GM21447 (cell line): Measurements from ENCODE around the gene SLC37A2.
A peak's percentile ranks its signal among the peaks of the same experiment; 100 is the strongest.
"Not testable (repeated sequence)": the region's sequence is repeated elsewhere in the genome, so short reads cannot be mapped to it uniquely, and the experiment has no call there.

Source experiments
- ATAC-seq: cut with Tn5 transposase; IDR thresholded peaks from one replicate; pipeline ENCODE4 v1.9.1; 2021; ENCODE audit not compliant: unreplicated experiment

Gene SLC37A2

DNA sequence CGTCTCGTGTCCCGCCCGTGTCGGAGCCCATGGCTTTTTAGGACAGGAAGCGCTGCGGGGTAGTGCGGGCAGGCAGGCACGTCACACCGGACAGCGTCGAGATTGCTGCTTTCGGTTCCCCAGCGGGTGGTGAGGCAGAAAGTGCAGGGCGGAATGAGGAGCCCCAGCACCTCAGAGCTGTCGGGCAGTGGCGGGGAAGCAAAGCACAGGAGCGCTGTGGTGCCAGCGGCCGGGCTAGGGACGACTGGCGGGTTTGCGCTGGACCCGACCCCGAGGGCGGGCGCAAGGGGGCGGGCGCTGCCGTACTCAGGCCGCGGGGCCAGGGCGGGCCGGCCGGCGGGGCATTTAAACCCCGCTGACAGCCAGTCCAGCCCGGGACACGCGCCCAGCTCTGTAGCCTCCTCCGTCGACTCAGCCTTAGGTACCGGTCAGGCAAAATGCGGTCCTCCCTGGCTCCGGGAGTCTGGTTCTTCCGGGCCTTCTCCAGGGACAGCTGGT, at the start of gene SLC37A2:
Gene SLC37A2, plus strand, starts transcription at position 375 of the 498 bp plus-strand sequence. Its CDS starts 63 bp downstream, at position 438.
- peak; percentile 94 for ATAC-seq

DNA sequence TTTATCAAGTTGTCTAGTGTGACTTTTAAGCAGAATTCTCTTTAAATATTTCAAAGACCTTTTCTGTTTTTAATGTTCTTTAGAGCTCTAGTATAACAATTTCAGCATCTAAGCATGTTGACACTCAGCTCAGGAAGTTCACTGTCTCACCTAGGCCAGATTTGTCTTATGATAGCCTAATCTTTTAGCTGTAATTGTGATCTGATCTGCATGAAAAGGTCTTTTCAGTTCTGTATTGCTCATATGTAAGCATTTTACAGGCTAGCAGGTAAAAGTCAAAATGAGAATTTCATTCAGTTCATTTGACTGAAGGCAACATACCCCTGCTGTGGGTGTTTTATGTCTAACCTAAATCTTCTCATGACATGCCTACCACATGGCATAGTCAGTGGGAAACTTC, 46.7 kb upstream of the SLC37A2 start:
- ATAC-seq = no peak

DNA sequence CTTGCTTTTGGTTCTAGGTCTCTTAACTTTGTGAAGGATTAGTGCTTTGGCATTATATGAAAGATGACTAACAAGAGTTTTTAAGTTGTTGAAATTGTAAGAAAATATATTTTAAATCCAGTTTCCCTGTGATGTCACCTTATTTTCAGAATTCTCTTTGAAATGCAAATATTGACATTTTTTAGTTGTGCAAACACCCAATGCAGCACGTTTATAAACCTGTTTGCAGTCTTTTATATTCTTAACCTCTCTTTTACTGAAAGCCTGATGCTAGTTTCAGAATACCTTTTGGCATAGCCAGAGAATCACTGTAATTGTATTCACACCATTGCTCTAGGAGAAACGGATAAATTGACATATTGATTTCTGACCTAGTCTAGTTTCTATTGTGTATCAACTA, 42.8 kb upstream of the SLC37A2 start:
- ATAC-seq = no peak

GRCh38 chr11:125022551-125022950, 40.6 kb upstream of the SLC37A2 start:
- ATAC-seq = no peak

DNA sequence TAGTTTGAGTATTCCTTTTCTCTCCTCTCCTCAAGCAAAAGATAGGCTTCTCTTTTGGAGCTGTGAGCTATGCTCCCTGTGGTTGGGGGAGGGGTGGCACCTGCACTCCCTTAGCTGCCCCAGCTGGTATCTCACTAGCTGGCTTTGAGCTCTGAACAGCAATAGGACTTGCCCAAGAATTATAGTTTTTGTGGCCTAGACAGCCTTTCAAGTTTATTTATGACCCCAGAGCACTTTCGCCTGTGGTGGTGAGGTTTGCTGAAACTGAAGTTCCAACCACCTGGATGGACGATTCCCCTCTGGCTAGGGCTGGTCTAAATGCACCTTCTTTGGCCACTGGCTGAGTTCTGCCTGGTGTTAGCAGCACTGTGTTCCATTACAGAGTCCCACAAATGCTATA, 37.1 kb upstream of the SLC37A2 start:
- ATAC-seq = no peak

DNA sequence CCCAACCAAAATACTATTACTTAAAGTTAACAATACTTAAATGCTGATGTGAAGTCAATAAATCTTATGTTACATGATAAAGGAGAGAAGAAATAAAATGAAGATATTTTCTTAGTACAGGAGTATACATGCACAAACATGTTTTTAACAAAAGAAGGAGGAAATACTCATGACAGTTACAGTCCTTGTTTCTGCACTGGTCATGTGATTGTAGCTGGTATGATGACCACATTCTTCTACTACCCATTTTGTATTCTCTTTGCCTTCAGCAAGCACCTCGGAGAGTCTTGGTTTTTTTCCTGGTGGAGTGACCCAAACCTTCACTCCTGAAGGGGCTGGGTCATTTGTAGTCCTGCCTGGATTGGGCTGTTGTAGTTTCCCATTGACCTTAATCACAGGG, 33.7 kb upstream of the SLC37A2 start:
- ATAC-seq = not testable (repeated sequence)

GRCh38 chr11:125036933-125037332, 26.2 kb upstream of the SLC37A2 start:
- no peak for ATAC-seq

- ATAC-seq = no peak
Measured at GRCh38 chr11:125049164-125049792, 13.8 kb upstream of the SLC37A2 start.

GRCh38 chr11:125052047-125052446, 11.1 kb upstream of the SLC37A2 start:
- no peak for ATAC-seq

- ATAC-seq = no peak
Measured at GRCh38 chr11:125053167-125053566, 9.9 kb upstream of the SLC37A2 start.

- ATAC-seq = no peak
Measured at GRCh38 chr11:125055107-125055715, 7.9 kb upstream of the SLC37A2 start.

DNA sequence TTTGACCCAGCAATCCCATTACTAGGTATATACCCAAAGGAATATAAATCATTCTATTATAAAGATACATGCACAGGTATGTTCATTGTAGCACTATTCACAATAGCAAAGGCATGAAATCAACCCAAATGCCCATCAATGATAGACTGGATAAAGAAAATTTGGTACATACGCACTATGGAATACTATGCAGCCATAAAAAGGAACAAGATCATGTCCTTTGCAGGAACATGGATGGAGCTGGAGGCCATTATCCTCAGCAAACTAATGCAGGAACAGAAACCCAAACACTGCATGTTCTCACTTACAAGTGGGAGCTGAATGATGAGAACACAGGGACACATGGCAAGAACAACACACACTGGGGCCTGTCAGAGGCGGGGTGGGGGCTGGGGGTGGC, 7.0 kb upstream of the SLC37A2 start:
- ATAC-seq = not testable (repeated sequence)

DNA sequence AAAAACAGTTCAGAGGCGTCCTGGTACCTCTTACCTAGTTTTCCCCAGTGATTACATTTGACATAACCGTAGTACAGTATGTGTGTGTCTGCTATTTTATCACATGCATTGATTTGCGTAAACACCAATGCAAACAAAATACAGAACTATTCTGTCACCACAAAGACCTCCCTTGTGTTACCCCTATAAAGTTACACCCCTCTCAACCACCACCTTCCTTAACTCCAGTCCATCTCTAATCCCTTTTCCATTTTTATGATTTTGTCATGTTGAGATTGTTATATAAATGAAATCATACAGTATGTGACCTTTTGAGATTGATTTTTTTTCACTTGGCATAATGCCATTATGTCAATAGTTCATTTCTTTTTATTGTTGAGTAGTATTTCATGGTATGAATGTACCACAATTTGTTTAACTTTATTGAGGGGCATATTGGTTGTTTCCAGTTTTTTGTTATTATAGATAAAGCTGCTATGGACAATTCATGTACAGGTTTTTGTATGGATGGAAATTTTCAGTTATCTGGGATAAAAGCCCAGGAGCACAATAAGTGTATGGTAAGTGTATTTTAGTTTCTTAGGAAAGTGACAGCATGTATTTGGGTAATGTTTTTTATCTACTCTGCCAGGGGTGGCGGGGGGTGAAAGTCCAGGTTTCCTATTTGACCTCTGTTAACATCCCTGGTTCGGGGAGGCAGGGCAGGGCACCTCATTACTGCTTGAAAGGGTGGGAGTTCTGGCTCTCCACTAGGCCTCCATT, 6.0 kb upstream of the SLC37A2 start:
- ATAC-seq = no peak

GRCh38 chr11:125057693-125058016, 5.5 kb upstream of the SLC37A2 start:
- ATAC-seq = no peak

- ATAC-seq = no peak
Measured at GRCh38 chr11:125061281-125061680, 1.8 kb upstream of the SLC37A2 start.

DNA sequence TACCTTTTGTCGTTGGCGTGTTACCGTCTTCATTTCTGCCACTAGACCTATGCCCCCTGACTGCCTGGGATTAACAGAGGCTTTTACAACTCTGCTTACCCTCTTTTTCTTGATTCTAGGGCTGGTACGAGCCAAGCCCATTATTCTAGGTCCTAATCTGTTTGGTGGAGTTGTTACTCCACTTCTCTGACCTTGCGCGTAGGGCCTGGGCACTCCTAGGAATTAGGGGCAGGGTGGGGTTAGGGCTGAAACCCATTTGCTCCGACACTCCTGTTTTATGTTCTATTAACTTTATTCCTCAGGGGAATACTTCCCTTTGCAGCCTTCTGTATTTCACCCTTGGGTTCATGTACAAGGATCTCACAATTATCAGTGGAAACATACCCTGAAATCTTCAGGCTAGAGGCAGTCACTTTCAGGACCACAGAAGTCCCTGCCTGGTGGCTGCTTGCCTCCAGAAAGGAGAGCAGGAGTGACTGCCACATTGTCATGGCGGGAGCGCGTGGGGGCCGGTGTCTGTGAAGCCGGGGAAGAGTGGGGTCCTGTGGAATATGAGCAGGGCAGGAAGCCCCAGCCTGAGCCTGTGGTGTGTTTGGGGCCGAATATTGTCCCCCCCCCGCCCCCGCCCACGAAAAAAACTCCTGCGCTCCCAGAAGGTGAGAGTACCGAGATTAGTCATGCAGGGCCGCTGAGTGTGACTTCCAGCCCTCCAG, 731 bp upstream of the SLC37A2 start:
- no peak for ATAC-seq

DNA sequence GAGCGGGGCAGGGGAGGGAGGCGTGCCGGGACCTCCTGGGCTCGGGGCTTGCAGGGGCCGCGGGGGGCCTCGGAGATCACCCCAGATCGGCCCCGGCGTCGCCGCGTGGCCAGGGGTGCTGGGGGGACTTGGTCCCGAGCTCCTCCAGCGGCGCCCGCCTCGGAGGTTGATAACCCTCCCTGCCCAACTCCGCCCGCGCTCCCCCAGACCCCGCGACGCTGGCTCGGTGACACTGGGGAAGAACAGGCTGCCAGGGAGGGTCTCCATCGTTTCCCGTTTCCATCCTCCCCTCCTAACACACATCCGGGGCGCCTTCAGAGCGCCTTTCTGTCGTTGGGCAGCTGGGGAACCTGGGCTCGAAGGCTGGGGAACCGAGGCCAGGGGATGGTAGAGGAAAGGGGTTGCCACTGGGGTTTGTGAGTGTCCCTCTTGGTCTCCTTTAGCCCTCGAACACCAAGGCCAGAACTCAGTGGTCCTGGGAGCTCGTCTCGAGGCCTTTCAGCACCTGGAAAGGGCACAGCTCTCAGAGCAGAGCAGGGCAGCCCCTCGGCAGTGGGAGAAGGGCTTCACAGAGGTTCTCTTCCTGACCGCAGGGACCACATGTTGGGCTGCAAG, 431 bp downstream of the SLC37A2 start:
- peak; percentile 24 for ATAC-seq

DNA sequence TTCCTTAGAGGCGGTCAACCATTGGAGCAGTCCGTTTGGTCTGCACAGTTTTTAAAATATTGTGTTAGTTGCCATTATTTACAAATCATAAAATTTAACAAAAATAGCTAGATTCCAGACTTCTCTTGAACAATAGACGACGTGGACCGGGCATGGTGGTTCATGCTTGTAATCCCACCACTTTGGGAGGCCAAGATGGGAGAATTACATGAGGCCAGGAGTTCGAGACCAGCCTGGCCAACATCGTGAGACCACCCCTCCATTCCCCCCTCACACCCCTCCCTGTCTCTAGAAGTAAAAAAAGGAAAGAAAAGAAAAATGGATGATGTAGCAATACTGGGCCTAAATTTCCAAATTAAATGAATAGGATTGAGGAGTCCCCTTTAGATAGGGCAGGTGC, 965 bp downstream of the SLC37A2 start:
- no peak for ATAC-seq

GRCh38 chr11:125068368-125068767, 5.3 kb downstream of the SLC37A2 start:
- no peak for ATAC-seq

GRCh38 chr11:125069008-125069407, 5.9 kb downstream of the SLC37A2 start:
- ATAC-seq = no peak

GRCh38 chr11:125069796-125070195, 6.7 kb downstream of the SLC37A2 start:
- ATAC-seq = no peak
